Heart left ventricle (tissue), 13 donors: ENCODE data around the gene SPDYE8.
"Not testable (repeated sequence)": the region's sequence is repeated elsewhere in the genome, so short reads cannot be mapped to it uniquely, and the experiment has no call there.

ENCODE experiments used
- POLR2A ChIP-seq, 2 donors: fragments of 450-650 bp; IDR thresholded peaks; one replicate each; pipeline ENCODE4 v1.6.1; 2017; ENCODE audit warnings: antibody characterized with exemption in 2 of 2, mild to moderate bottlenecking in 2 of 2, moderate library complexity in 2 of 2
- TF ChIP-seq, protein P1 (sequence below), 12 donors: fragments of 200-600 bp; sonication (generic) in 4 of 12; IDR thresholded peaks; one replicate each; pipeline versions ENCODE4 v1.5.0 to v1.8.0; 2018 to 2022; ENCODE audit warnings: antibody characterized with exemption in 12 of 12, mild to moderate bottlenecking in 5 of 12
- donor health status: ischemic (EF 13 %, LVEDD 7.1; RV severe dilation, severe dysfunction).
- donor health status: DM: no; HTN: yes; CAD: no.
- donor health status: DM: no; HTN: no; CAD: no.
- donor health status: ischemic (EF 25% LVEDD 6.9; RV normal size, moderate dysfunction).
- donor health status: ischemic (EF 25% LVEDD 5.7; RV mildly dilated, moderate dysfunction).
- donor health status: ischemic (EF 35%, LVEDD 5.7; RV mildly dilated, moderate dysfunction).
- donor health status: nonischemic (EF 11% LVEDD 7.7; RV severe dilation, severe dysfunction).
- donor health status: DM: yes; HTN: yes; CAD: no.
- donor health status: PGD.
- donor health status: ischemic (EF 29% LVEDD 5.4; RV normal size, mild dysfunction).
- donor health status: nonischemic (EF 23%, LVEDD 6.1; RV moderate dilation, normal function).

DNA sequence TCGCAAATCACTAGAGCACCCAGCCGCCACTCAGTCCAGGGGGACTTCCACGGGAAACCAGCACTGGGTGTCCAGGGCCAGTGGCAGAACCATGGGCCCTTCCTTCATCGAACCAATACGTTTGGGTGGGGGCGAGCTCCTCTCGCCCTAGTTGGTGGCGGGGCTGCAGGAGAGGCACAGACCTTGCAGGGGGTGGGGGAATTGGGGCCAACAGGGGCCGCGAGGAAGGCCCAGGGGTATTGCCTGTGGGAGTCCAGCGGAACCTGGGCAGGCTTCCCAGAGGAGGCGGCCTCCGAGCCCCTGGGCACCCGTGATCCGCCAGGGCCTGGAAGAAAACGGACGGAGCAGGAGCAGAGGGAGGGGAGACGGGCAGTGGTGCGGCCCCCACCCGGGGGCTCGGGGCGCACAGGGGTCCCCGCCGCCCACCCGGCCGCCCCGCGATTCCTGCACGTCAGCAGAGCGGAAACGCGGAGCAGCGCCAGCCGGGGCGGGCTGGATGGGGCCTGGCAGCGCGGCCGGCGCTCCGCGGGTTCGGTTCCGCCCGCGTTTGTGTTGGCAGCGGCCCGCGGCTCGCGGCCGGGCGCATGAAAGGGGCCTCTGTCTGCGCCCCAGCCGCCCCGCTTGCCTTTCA lies 53.8 kb downstream of the SPDYE8 start:
- TF ChIP-seq, protein P1, sequence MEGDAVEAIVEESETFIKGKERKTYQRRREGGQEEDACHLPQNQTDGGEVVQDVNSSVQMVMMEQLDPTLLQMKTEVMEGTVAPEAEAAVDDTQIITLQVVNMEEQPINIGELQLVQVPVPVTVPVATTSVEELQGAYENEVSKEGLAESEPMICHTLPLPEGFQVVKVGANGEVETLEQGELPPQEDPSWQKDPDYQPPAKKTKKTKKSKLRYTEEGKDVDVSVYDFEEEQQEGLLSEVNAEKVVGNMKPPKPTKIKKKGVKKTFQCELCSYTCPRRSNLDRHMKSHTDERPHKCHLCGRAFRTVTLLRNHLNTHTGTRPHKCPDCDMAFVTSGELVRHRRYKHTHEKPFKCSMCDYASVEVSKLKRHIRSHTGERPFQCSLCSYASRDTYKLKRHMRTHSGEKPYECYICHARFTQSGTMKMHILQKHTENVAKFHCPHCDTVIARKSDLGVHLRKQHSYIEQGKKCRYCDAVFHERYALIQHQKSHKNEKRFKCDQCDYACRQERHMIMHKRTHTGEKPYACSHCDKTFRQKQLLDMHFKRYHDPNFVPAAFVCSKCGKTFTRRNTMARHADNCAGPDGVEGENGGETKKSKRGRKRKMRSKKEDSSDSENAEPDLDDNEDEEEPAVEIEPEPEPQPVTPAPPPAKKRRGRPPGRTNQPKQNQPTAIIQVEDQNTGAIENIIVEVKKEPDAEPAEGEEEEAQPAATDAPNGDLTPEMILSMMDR (IDR thresholded peaks at IDR 0.05): not testable (repeated sequence)
- not testable (repeated sequence) for TF ChIP-seq POLR2A (IDR thresholded peaks at IDR 0.05)
